OCI-LY7 (cell line): ENCODE measurements around the gene ADGRD1. TPM values are rescaled to one million over a fixed set of nuclear protein-coding genes. Genes with fewer than 3 reads are reported as not detected.
"Not testable (repeated sequence)": the region's sequence is repeated elsewhere in the genome, so short reads cannot be mapped to it uniquely, and the experiment has no call there.

ENCODE experiments used
- BruUV-seq: library from RNA; stranded (reverse); fragments of 400-500 nt; replicated peaks from 2 replicates; lab custom pipeline; 2021; lab: Mats Ljungman, UMichigan
- CTCF ChIA-PET: fragments of 300-600 bp; sonication (Branson Sonifier 250); formaldehyde crosslinking; loops from one replicate; lab custom pipeline; 2022; ENCODE audit warnings: antibody characterized with exemption; ENCODE audit not compliant: unreplicated experiment; lab: Charles Lee
- POLR2A ChIA-PET: fragments of 300-600 bp; sonication (Branson Sonifier 250); formaldehyde crosslinking; loops from one replicate; lab custom pipeline; 2022; ENCODE audit warnings: antibody characterized with exemption; lab: Charles Lee
- DNase-seq: peaks from one replicate; pipeline ENCODE4 v3.0.0-alpha.2; 2015; ENCODE audit warnings: low spot score
- H2AFZ ChIP-seq: fragments of 200-600 bp; sonication (generic), shearing (Covaris generic); 2 replicates; pipeline ENCODE4 v1.6.1; 2014; ENCODE audit warnings: mild to moderate bottlenecking, antibody characterized with exemption, low read length, moderate library complexity
- H3K27ac ChIP-seq: fragments of 200-600 bp; sonication (generic); 2 replicates; pipeline ENCODE4 v1.5.1; 2014; ENCODE audit warnings: mixed run types, low read depth, mild to moderate bottlenecking, moderate library complexity, low read length, inconsistent platforms; ENCODE audit not compliant: poor library complexity, severe bottlenecking
- H3K36me3 ChIP-seq: fragments of 200-600 bp; sonication (generic); 2 replicates; pipeline ENCODE4 v1.6.1; 2014; ENCODE audit warnings: mild to moderate bottlenecking, antibody characterized with exemption, low read length, moderate library complexity, mixed read lengths; ENCODE audit not compliant: insufficient read depth
- H3K4me1 ChIP-seq: fragments of 200-600 bp; sonication (generic); 2 replicates; pipeline ENCODE4 v1.5.1; 2014; ENCODE audit warnings: mild to moderate bottlenecking, low read length; ENCODE audit not compliant: insufficient read depth, poor library complexity, severe bottlenecking
- H3K4me2 ChIP-seq: fragments of 200-600 bp; sonication (generic); 2 replicates; pipeline ENCODE4 v1.6.1; 2014; ENCODE audit warnings: mild to moderate bottlenecking, low read length
- H3K4me3 ChIP-seq: fragments of 200-600 bp; sonication (generic); 2 replicates; pipeline ENCODE4 v1.5.1; 2014; ENCODE audit warnings: mild to moderate bottlenecking, low read depth, low read length; ENCODE audit not compliant: poor library complexity, severe bottlenecking
- H3K79me2 ChIP-seq: fragments of 200-600 bp; sonication (generic); 2 replicates; pipeline ENCODE4 v1.6.1; 2016; ENCODE audit warnings: low read depth, mild to moderate bottlenecking, low read length, moderate library complexity, mixed read lengths; ENCODE audit not compliant: insufficient read depth
- H3K9me2 ChIP-seq: fragments of 200-600 bp; sonication (generic); 2 replicates; pipeline ENCODE4 v1.6.1; 2016; ENCODE audit warnings: mild to moderate bottlenecking, low read length, mixed read lengths; ENCODE audit not compliant: insufficient read depth
- H3K9me3 ChIP-seq: fragments of 200-600 bp; sonication (generic); 2 replicates; pipeline ENCODE4 v1.6.1; 2014; ENCODE audit warnings: mild to moderate bottlenecking, mixed run types, low read length, mixed read lengths
- H4K20me1 ChIP-seq: fragments of 200-600 bp; sonication (generic); 2 replicates; pipeline ENCODE4 v1.6.1; 2014; ENCODE audit warnings: mild to moderate bottlenecking, antibody characterized with exemption, low read length, moderate library complexity, mixed read lengths; ENCODE audit not compliant: insufficient read depth
- CTCF ChIP-seq: fragments of 200-600 bp; sonication (generic); conservative IDR thresholded peaks from 2 replicates; pipeline ENCODE4 v1.5.1; 2014; ENCODE audit warnings: mild to moderate bottlenecking, antibody characterized with exemption, low read length, moderate library complexity, mixed read lengths
- EZH2phosphoT487 ChIP-seq: fragments of 200-600 bp; sonication (generic); IDR thresholded peaks from 2 replicates; pipeline ENCODE4 v1.6.1; 2018; ENCODE audit warnings: low read depth, borderline replicate concordance, mild to moderate bottlenecking, mixed run types, antibody characterized with exemption, low read length, moderate library complexity, mixed read lengths
- intact Hi-C: fragments of 100-400 bp; cut with micrococcal nuclease; formaldehyde crosslinking; loops from one replicate; pipeline ENCODE4 v1.10.0; 2022; ENCODE audit not compliant: unreplicated experiment
- total RNA-seq, 2 experiments: library from RNA; depleted of rRNA in 1 of 2; stranded (reverse); fragments of >200 nt in 1 of 2; shearing (Covaris generic) in 1 of 2; gene quantifications; 2 replicates each; pipeline ENCODE4 v1.2.3, GENCODE V29; 2014 to 2022

ADGRD1 gene
- total RNA-seq, 2 experiments from 2014 or later, result 1.0 to 1.7 TPM

GRCh38 chr12:131126662-131127173 lies 173.0 kb downstream of the ADGRD1 start:
- no peak for DNase-seq
- H2AFZ ChIP-seq, result no peak overlapping the region
- no TSS peak for BruUV-seq
- no peak overlapping the region for H3K4me2 ChIP-seq
- CTCF ChIA-PET, result no interaction called here
- no peak overlapping the region for H3K4me3 ChIP-seq
- H3K27ac ChIP-seq, result no peak overlapping the region
- no peaks in the 10 kb centered on the region for H3K79me2 ChIP-seq
- POLR2A ChIA-PET, result no interaction called here
- H3K9me3 ChIP-seq, result no peaks in the 10 kb centered on the region
- H3K9me2 ChIP-seq, result no peaks in the 10 kb centered on the region
- H3K4me1 ChIP-seq, result no peaks in the 10 kb centered on the region
- TF ChIP-seq CTCF (no peak), EZH2phosphoT487 (no peak)
- no peaks in the 10 kb centered on the region for H4K20me1 ChIP-seq
- no peaks in the 10 kb centered on the region for H3K36me3 ChIP-seq
- intact Hi-C loops, result no loop called here

- BruUV-seq, result no TSS peak
- Histone ChIP-seq H3K4me3 (no peak overlapping the region), H3K27ac (no peak overlapping the region), H3K9me2 (no peaks in the 10 kb centered on the region), H4K20me1 (no peaks in the 10 kb centered on the region), H3K4me1 (no peaks in the 10 kb centered on the region), H2AFZ (no peak overlapping the region), H3K9me3 (no peaks in the 10 kb centered on the region), H3K4me2 (no peak overlapping the region), H3K36me3 (no peaks in the 10 kb centered on the region), H3K79me2 (no peaks in the 10 kb centered on the region)
- no peak for DNase-seq
- POLR2A ChIA-PET, result no interaction called here
- intact Hi-C loops, result no loop called here
- TF ChIP-seq CTCF (no peak), EZH2phosphoT487 (no peak)
- CTCF ChIA-PET, result no interaction called here
Observed at GRCh38 chr12:131128556-131128955, 174.8 kb downstream of the ADGRD1 start.

DNA sequence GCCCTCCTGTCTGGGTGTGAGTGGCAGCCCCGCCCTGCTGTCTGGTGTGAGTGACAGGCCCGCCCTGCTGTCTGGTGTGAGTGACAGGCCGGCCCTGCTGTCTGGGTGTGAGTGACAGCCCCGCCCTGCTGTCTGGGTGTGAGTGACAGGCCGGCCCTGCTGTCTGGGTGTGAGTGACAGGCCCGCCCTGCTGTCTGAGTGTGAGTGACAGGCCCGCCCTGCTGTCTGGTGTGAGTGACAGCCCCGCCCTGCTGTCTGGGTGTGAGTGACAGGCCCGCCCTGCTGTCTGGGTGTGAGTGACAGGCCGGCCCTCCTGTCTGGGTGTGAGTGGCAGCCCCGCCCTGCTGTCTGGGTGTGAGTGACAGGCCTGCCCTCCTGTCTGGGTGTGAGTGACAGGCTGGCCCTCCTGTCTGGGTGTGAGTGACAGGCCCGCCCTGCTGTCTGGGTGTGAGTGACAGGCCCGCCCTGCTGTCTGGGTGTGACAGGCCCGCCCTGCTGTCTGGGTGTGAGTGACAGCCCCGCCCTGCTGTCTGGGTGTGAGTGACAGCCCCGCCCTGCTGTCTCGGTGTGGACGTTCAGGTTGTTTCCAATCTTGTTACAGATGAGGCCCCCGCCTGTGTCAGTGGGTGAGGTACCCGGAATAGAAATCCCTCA lies 175.4 kb downstream of the ADGRD1 start:
- H3K9me3 ChIP-seq, H3K4me2 ChIP-seq, H3K9me2 ChIP-seq, H4K20me1 ChIP-seq, H3K36me3 ChIP-seq, intact Hi-C loops, DNase-seq, CTCF ChIA-PET, H3K79me2 ChIP-seq, POLR2A ChIA-PET, H3K4me1 ChIP-seq, BruUV-seq, H3K27ac ChIP-seq, H2AFZ ChIP-seq, H3K4me3 ChIP-seq: not testable (repeated sequence)
